ENCODE measurements around the gene XPOT.

GRCh38 chr12:64457923-64458322 is 53.7 kb downstream of the XPOT start:
- TF ChIP-seq POLR2AphosphoS5 (IDR thresholded peaks at IDR 0.05) (no peak), CTCF (IDR thresholded peaks at IDR 0.05) (no peak), POLR2A (IDR thresholded peaks at IDR 0.05) (no peak)
